Erythroblast (primary cell): ENCODE measurements around the gene SUB1.

Source experiments
- GATA1 ChIP-seq: IDR thresholded peaks from 2 replicates; pipeline ENCODE4 v1.6.1; 2011; ENCODE audit warnings: low read depth, mild to moderate bottlenecking, control low read depth, low read length, moderate library complexity
- POLR2A ChIP-seq: IDR thresholded peaks from 2 replicates; pipeline ENCODE4 v1.6.1; 2011; ENCODE audit warnings: mild to moderate bottlenecking, low read length

GRCh38 chr5:32574540-32575175 is 10.7 kb upstream of the SUB1 start:
- TF ChIP-seq POLR2A (no peak), GATA1 (no peak)
